ENCODE data around the gene SPRR1A. TPM values are rescaled to one million over a fixed set of nuclear protein-coding genes. Genes with fewer than 3 reads are reported as not detected.

Gene SPRR1A
- total and polyA plus RNA-seq, 2 of the 4 experiments (the other 2 are of a cell fraction): not detected

GRCh38 chr1:152999818-153000217, 15.9 kb downstream of the SPRR1A start:
- intact Hi-C loops (cut with micrococcal nuclease) (no loop called here), dilution Hi-C loops (cut with HindIII; ENCODE audit: low sequenced_read_pairs, unreplicated experiment) (no loop called here), in situ Hi-C loops (cut with MboI; ENCODE audit: low sequenced_read_pairs) (no loop called here)
- ChIA-PET POLR2A (ENCODE audit: unreplicated experiment) (no interaction called here), CTCF (no interaction called here)
- H3K14ac ChIP-seq (replicated peaks; ENCODE audit: low read depth, low read length): no peak overlapping the region
- DNase-seq (no peak), ATAC-seq (ENCODE audit: low read depth) (no peak)
- H3K9me1 ChIP-seq (ENCODE audit: insufficient read depth, low read length): no peaks in the 10 kb centered on the region
- no peak overlapping the region for H3K4me3 ChIP-seq (ENCODE audit: insufficient read depth, low read depth, low read length)
- no peak overlapping the region for H2BK15ac ChIP-seq (ENCODE audit: low read depth, low read length)
- H3K79me1 ChIP-seq (ENCODE audit: low read depth in 1 of 2, low read length in 2 of 2): no peaks in the 10 kb centered on the region
- no peaks in the 10 kb centered on the region for H3K9me3 ChIP-seq (ENCODE audit: control insufficient read depth, insufficient read depth, low read length)
- H2BK120ac ChIP-seq (ENCODE audit: low read depth, low read length): no peak overlapping the region
- no peak overlapping the region for H3K4me2 ChIP-seq (ENCODE audit: low read depth, low read length)
- no peak overlapping the region for H3K27ac ChIP-seq (ENCODE audit: insufficient read depth, low read length)
- H3K23ac ChIP-seq (ENCODE audit: low read depth, low read length): no peak overlapping the region
- H4K8ac ChIP-seq (ENCODE audit: low read depth in 2 of 2, low read length in 2 of 2): no peak overlapping the region
- H3K4me1 ChIP-seq (ENCODE audit: control insufficient read depth, insufficient read depth, low read length): no peaks in the 10 kb centered on the region
- BruUV-seq (replicated peaks): no TSS peak
- H3K36me3 ChIP-seq (ENCODE audit: control insufficient read depth, insufficient read depth, low read length): no peaks in the 10 kb centered on the region
- H3K18ac ChIP-seq (ENCODE audit: low read depth, low read length): no peak overlapping the region
- no peak overlapping the region for H3K9ac ChIP-seq (ENCODE audit: low read depth, low read length)
- H2AK5ac ChIP-seq (ENCODE audit: low read depth, low read length): no peak overlapping the region
- no peak overlapping the region for H4K5ac ChIP-seq (ENCODE audit: low read depth, low read length)
- TF ChIP-seq POLR2A (IDR thresholded peaks at IDR 0.05; ENCODE audit: low read depth, low read length) (no peak), USF2 (IDR thresholded peaks at IDR 0.05; ENCODE audit: low read depth, low read length) (no peak), MXI1 (IDR thresholded peaks at IDR 0.05; ENCODE audit: borderline replicate concordance, low read depth, low read length) (no peak), NFE2L2 (IDR thresholded peaks at IDR 0.05; ENCODE audit: low read depth, low read length) (no peak), RAD21 (IDR thresholded peaks at IDR 0.05; ENCODE audit: low read length) (no peak), FOS (IDR thresholded peaks at IDR 0.05; ENCODE audit: low read depth, low read length) (no peak), CHD1 (IDR thresholded peaks at IDR 0.05; ENCODE audit: low read depth, low read length) (no peak), RFX5 (IDR thresholded peaks at IDR 0.05; ENCODE audit: low read depth, low read length) (no peak), ELK1 (IDR thresholded peaks at IDR 0.05; ENCODE audit: borderline replicate concordance, low read depth, low read length) (no peak), CEBPB (IDR thresholded peaks at IDR 0.05; ENCODE audit: low read depth, low read length) (no peak)
- H3K56ac ChIP-seq (ENCODE audit: extremely low read depth, insufficient read depth, low read length): no peak overlapping the region
- no peak overlapping the region for H2AFZ ChIP-seq (replicated peaks; ENCODE audit: low read length, poor library complexity)
- no peaks in the 10 kb centered on the region for H3K27me3 ChIP-seq (ENCODE audit: control insufficient read depth, insufficient read depth, low read length)
- no peak overlapping the region for H2AK9ac ChIP-seq (replicated peaks; ENCODE audit: low read depth, low read length, poor library complexity)
- WGBS, 2 experiments (ENCODE audit: extremely low coverage in 2 of 2, insufficient read length in 1 of 2): 30% methylated on average over 2 of the region's 6 CpGs; no CpG with 5 or more reads in 1 of the 2 experiments
- H4K91ac ChIP-seq (ENCODE audit: insufficient read depth, low read depth, low read length): no peak overlapping the region
- H2BK5ac ChIP-seq (ENCODE audit: low read depth, low read length, poor library complexity, severe bottlenecking): no peak overlapping the region
- no peak overlapping the region for H3K4ac ChIP-seq (ENCODE audit: low read depth, low read length)
- no peaks in the 10 kb centered on the region for H4K20me1 ChIP-seq (ENCODE audit: insufficient read depth, low read length)
- H2BK20ac ChIP-seq (ENCODE audit: low read depth, low read length): no peak overlapping the region
